ENCODE data around the gene SOCS2. TPM values are rescaled to one million over a fixed set of nuclear protein-coding genes. Genes with fewer than 3 reads are reported as not detected.

Gene SOCS2
- total RNA-seq, 6 experiments from 2014 or later, result 0.75 to 17.4 (median 12.7) TPM

GRCh38 chr12:93626160-93626559 lies 53.7 kb downstream of the SOCS2 start:
- Histone ChIP-seq H3K4me1 (no peaks in the 10 kb centered on the region), H3K27ac (no peak overlapping the region), H3K36me3 (no peaks in the 10 kb centered on the region), H3K27me3 (no peaks in the 10 kb centered on the region), H3K9me3 (no peaks in the 10 kb centered on the region), H3K4me3 (no peak overlapping the region)
- no peak for TF ChIP-seq POLR2A (IDR thresholded peaks at IDR 0.05)
- intact Hi-C loops (cut with DNase I), result no loop called here
- 80% methylated on average over 4 of the region's 4 CpGs for WGBS (ENCODE audit: insufficient coverage, low coverage, low lambda C conversion rate, missing lambda C conversion rate)
- no peak for ATAC-seq
- DNase-seq, result no peak

Other genes with a start within 250 kb of the SOCS2 start
- gene NUDT4, start 194.8 kb upstream of the SOCS2 start, total RNA-seq, result 10 to 100 TPM; 13.1 to 23.1 (median 20.3) TPM
- gene UBE2N, start 130.7 kb upstream of the SOCS2 start, total RNA-seq, result 10 to 100 TPM; 22.0 to 36.2 (median 28.6) TPM
- 10 to 100 TPM; 25.8 to 44.5 (median 32.1) TPM for gene MRPL42, start 105.2 kb upstream of the SOCS2 start, total RNA-seq
- 10 to 100 TPM; 17.2 to 65.3 (median 30.8) TPM for gene CRADD, start 104.7 kb downstream of the SOCS2 start, total RNA-seq

All from right lobe of liver (tissue), 6 donors.